SW480 (cell line): ENCODE results near the gene P2RX7.

Experiments used
- DNase-seq: peaks from one replicate; pipeline ENCODE4 v3.0.0-alpha.2; 2016; ENCODE audit warnings: low spot score

Gene P2RX7

GRCh38 chr12:121132601-121133481, at the start of gene P2RX7:
P2RX7 (plus strand) TSS chr12:121132876; CDS start chr12:121132971, 95 bp downstream.
- DNase-seq, result peak; percentile 71

GRCh38 chr12:121084229-121084628, 48.4 kb upstream of the P2RX7 start:
- no peak for DNase-seq

GRCh38 chr12:121085069-121085468, 47.6 kb upstream of the P2RX7 start:
- no peak for DNase-seq

- DNase-seq, result no peak
Observed at GRCh38 chr12:121085506-121086353, 46.9 kb upstream of the P2RX7 start.

- DNase-seq, result no peak
Observed at GRCh38 chr12:121086781-121087295, 45.8 kb upstream of the P2RX7 start.

GRCh38 chr12:121087467-121088194, 45.0 kb upstream of the P2RX7 start:
- no peak for DNase-seq

- DNase-seq, result no peak
Observed at GRCh38 chr12:121088195-121088585, 44.5 kb upstream of the P2RX7 start.

GRCh38 chr12:121089031-121089812, 43.5 kb upstream of the P2RX7 start:
- DNase-seq, result no peak

- no peak for DNase-seq
Observed at GRCh38 chr12:121089813-121090430, 42.8 kb upstream of the P2RX7 start.

GRCh38 chr12:121090586-121091514, 41.8 kb upstream of the P2RX7 start:
- DNase-seq, result no peak

- DNase-seq, result no peak
Observed at GRCh38 chr12:121092034-121092433, 40.6 kb upstream of the P2RX7 start.

GRCh38 chr12:121093487-121093891, 39.2 kb upstream of the P2RX7 start:
- no peak for DNase-seq

- peak; percentile 71 for DNase-seq
Observed at GRCh38 chr12:121095544-121096198, 37.0 kb upstream of the P2RX7 start.

- DNase-seq, result no peak
Observed at GRCh38 chr12:121096199-121096798, 36.4 kb upstream of the P2RX7 start.

- no peak for DNase-seq
Observed at GRCh38 chr12:121099779-121100178, 32.9 kb upstream of the P2RX7 start.

GRCh38 chr12:121102307-121102706, 30.4 kb upstream of the P2RX7 start:
- DNase-seq, result no peak

- no peak for DNase-seq
Observed at GRCh38 chr12:121107681-121108080, 25.0 kb upstream of the P2RX7 start.

GRCh38 chr12:121108492-121108891, 24.2 kb upstream of the P2RX7 start:
- no peak for DNase-seq
